ENCODE measurements around the gene B3GLCT.
"Not testable (repeated sequence)": the region's sequence is repeated elsewhere in the genome, so short reads cannot be mapped to it uniquely, and the experiment has no call there.

DNA sequence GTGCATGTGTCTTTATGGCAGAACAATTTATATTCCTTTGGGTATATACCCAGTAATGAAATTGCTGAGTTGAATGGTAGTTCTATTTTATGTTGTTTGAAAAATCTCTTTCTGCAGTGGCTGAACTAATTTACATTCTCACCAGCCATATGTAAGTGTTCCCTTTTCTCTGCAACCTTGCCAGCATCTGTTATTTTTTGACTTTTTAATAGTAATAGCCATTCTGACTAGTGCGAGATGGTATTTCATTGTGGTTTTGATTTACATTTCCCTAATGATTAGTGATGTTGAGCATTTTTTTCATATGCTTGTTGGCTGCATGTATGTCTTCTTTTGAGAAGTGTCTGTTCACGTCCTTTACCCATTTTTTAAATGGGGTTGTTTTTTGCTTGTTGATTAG lies 17.1 kb downstream of the B3GLCT start:
- TF ChIP-seq, protein P1, sequence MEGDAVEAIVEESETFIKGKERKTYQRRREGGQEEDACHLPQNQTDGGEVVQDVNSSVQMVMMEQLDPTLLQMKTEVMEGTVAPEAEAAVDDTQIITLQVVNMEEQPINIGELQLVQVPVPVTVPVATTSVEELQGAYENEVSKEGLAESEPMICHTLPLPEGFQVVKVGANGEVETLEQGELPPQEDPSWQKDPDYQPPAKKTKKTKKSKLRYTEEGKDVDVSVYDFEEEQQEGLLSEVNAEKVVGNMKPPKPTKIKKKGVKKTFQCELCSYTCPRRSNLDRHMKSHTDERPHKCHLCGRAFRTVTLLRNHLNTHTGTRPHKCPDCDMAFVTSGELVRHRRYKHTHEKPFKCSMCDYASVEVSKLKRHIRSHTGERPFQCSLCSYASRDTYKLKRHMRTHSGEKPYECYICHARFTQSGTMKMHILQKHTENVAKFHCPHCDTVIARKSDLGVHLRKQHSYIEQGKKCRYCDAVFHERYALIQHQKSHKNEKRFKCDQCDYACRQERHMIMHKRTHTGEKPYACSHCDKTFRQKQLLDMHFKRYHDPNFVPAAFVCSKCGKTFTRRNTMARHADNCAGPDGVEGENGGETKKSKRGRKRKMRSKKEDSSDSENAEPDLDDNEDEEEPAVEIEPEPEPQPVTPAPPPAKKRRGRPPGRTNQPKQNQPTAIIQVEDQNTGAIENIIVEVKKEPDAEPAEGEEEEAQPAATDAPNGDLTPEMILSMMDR (IDR thresholded peaks at IDR 0.05): not testable (repeated sequence)
- TF ChIP-seq EP300 (IDR thresholded peaks at IDR 0.05): not testable (repeated sequence)

Data from tibial nerve (tissue), 4 donors.